ENCODE measurements around the gene RPS27A.

DNA sequence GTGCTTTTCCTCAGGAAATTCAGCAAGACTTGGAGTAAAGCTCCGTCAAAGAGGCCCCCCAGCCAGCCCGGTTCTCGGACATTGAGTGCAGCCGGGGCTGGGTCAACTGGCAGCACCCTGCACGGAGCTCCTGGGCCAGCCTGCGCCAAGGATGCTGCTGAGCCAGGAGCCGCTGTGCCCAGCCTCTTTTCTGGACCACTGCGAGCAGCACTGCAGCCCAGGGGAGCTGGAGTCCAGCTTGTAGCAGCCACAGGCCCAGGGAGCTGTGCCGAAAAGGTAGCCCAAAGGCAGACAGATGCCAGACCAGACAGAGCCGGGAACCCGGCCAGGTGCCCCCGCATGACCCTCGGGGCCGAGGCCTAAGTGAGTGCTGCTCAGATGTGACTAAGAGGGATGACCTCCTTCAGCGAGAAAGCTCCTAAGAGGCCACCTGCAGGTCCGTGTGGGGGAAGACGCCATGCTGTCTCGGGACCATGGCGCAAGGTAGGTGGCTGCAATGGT lies 7.7 kb upstream of the RPS27A start:
- TF ChIP-seq EZH2 (IDR thresholded peaks at IDR 0.05; ENCODE audit: borderline replicate concordance, insufficient read depth, low read depth, low read length, poor library complexity, severe bottlenecking), result no peak
- TF ChIP-seq, protein P1, sequence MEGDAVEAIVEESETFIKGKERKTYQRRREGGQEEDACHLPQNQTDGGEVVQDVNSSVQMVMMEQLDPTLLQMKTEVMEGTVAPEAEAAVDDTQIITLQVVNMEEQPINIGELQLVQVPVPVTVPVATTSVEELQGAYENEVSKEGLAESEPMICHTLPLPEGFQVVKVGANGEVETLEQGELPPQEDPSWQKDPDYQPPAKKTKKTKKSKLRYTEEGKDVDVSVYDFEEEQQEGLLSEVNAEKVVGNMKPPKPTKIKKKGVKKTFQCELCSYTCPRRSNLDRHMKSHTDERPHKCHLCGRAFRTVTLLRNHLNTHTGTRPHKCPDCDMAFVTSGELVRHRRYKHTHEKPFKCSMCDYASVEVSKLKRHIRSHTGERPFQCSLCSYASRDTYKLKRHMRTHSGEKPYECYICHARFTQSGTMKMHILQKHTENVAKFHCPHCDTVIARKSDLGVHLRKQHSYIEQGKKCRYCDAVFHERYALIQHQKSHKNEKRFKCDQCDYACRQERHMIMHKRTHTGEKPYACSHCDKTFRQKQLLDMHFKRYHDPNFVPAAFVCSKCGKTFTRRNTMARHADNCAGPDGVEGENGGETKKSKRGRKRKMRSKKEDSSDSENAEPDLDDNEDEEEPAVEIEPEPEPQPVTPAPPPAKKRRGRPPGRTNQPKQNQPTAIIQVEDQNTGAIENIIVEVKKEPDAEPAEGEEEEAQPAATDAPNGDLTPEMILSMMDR (IDR thresholded peaks at IDR 0.05), result no peak
